Measurements from ENCODE around the gene CCHCR1. TPM values are rescaled to one million over a fixed set of nuclear protein-coding genes. Genes with fewer than 3 reads are reported as not detected.
A peak's percentile ranks its signal among the peaks of the same experiment; 100 is the strongest.

The CCHCR1 gene
- total RNA-seq, 2 donors from 2014 or later: 20.3 to 37.4 TPM

DNA sequence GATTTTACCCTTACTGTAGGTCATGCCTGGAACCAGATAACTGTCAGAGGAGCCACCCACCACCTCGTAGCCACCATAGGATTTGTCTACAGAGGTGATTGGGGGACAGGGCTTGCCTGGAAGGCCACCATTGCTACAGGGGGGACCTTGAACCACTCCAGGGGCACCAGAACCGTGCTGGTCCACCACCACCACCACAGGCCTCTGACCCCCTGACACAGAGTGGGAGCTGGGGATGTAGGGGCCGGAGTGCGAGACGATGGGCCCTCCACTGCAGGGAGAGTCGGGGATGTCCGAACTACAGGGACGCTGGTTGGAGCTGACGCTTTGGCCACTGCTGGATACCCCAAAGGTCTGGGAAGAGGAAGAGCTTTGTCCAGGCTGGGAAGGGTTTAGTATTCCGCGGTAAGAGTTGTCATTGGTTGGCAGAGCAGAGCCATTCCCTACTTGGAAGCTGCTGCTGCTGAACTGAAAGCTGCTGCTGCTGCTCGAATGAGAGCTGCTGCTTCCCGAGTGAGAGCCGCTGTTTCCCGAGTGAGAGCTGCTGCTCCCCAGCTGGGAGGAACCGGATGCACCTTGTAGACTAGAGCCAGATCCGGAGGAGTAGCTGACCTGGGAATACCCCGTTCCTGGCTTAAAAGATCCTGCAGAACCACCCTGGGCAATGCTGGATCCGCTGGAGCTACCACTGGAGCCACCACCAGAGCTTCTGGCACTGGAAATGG, 40.8 kb downstream of the CCHCR1 start:
- intact Hi-C loops (cut with DNase I): no loop called here
- Histone ChIP-seq H3K27me3 (replicated peaks; ENCODE audit: insufficient read depth) (no peaks in the 10 kb centered on the region), H3K36me3 (no peaks in the 10 kb centered on the region), H3K27ac (no peak overlapping the region), H3K9me3 (no peaks in the 10 kb centered on the region), H3K4me3 (no peak overlapping the region), H3K4me1 (replicated peaks) (peaks cover 5% of the 10 kb centered on the region)
- DNase-seq (ENCODE audit: low spot score): no peak
- TF ChIP-seq POLR2A (IDR thresholded peaks at IDR 0.05) (no peak), POLR2AphosphoS5 (IDR thresholded peaks at IDR 0.05) (no peak)
- TF ChIP-seq, protein P1, sequence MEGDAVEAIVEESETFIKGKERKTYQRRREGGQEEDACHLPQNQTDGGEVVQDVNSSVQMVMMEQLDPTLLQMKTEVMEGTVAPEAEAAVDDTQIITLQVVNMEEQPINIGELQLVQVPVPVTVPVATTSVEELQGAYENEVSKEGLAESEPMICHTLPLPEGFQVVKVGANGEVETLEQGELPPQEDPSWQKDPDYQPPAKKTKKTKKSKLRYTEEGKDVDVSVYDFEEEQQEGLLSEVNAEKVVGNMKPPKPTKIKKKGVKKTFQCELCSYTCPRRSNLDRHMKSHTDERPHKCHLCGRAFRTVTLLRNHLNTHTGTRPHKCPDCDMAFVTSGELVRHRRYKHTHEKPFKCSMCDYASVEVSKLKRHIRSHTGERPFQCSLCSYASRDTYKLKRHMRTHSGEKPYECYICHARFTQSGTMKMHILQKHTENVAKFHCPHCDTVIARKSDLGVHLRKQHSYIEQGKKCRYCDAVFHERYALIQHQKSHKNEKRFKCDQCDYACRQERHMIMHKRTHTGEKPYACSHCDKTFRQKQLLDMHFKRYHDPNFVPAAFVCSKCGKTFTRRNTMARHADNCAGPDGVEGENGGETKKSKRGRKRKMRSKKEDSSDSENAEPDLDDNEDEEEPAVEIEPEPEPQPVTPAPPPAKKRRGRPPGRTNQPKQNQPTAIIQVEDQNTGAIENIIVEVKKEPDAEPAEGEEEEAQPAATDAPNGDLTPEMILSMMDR (IDR thresholded peaks at IDR 0.05): no peak
- 71% methylated on average over 19 of the region's 19 CpGs for WGBS

DNA sequence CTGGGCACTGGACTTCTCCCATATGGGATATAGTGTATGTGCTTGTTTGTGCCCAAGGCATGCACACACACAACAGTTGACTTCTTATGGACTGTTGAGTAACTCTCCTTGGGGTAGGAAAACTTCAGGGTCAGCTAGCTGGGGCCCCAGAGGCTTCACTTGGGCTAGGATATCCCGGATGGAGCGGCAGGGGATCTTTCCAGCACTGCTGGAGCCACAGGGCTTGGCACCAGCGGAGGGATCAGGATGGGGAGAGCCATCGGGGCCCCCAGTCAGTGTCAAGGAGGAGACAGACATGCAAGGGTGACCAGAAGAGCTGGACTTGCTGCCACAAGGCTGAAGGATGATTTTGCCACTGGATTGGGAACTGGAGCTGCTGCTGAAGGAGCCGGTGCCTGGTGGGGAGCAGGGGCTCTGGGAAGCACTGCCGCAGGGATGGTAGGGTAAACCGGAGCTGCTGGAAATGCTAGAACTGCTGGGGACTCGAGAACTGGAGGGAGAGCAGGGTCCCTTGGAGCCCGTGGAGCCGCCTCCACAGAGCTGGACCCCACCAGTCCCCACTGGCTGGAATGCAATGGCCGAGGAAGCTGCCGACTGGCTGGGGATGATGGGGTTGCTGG, 41.6 kb downstream of the CCHCR1 start:
- H3K27ac ChIP-seq: no peak overlapping the region
- 95% methylated on average over 12 of the region's 12 CpGs for WGBS

DNA sequence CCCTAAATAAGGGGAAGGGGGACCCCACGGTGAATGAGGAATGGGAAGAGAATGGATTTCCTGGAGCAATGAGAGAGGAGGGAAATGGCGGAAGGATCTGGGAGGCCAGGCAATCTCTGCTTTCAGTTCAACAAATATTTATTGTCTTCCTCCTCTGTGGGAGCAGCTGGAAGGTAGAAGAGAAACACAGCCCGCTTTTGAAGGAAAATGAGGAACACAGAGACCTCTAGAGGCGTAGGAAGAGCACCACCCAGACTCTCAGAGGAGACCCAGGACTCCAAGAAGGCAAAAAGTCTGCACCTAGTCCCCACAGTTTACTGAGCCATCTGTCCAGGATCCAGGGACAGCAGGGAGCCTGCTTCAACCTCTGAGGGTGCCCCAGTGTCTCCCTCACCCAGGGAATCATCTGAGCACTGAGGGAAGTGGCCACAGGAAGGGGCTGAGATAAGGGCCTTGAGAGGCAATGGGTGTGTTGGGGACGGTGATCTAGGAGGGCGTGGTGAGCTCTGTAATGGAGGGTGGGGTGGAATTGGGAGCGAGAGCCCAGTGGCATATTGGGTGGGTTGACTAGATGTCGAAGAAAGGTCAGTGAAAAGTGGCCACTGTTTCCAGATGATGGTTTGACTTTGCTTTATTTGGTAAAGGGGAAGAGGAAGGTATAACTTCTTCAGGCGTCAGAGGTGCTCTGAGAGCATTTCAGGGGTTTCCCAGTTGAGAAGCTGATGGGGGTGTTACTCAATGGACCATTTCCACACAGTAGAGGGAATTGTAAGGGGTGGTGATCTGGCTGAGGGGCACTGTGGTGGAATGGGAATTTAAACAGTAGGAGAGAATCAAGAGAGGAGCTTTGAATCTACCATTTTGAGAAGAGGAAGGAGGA, 42.4 kb downstream of the CCHCR1 start:
- Histone ChIP-seq H3K36me3 (no peaks in the 10 kb centered on the region), H3K27me3 (replicated peaks; ENCODE audit: insufficient read depth) (peaks cover under 1% of the 10 kb centered on the region), H3K4me3 (peak overlapping the region in 1 of 2 donors; percentile 13), H3K9me3 (no peaks in the 10 kb centered on the region), H3K27ac (peak overlapping the region; percentile 61 to 76), H3K4me1 (replicated peaks) (peaks cover 5% of the 10 kb centered on the region)
- WGBS: 65% methylated on average over 9 of the region's 9 CpGs
- TF ChIP-seq POLR2A (IDR thresholded peaks at IDR 0.05) (no peak), POLR2AphosphoS5 (IDR thresholded peaks at IDR 0.05) (no peak)
- TF ChIP-seq, protein P1 (IDR thresholded peaks at IDR 0.05): peak in 2 of 4 experiments; percentile 19 to 51
- intact Hi-C loops (cut with DNase I): no loop called here
- DNase-seq (ENCODE audit: low spot score): peak; percentile 43

More for the DNA sequence above, 41.6 kb downstream of the CCHCR1 start:
- intact Hi-C loops (cut with DNase I): no loop called here
- no peaks in the 10 kb centered on the region for H3K36me3 ChIP-seq
- no peak overlapping the region for H3K4me3 ChIP-seq
- TF ChIP-seq, protein P1 (IDR thresholded peaks at IDR 0.05): no peak
- H3K9me3 ChIP-seq: no peaks in the 10 kb centered on the region
- peaks cover 5% of the 10 kb centered on the region for H3K4me1 ChIP-seq (replicated peaks)
- H3K27me3 ChIP-seq (replicated peaks; ENCODE audit: insufficient read depth): no peaks in the 10 kb centered on the region
- no peak for DNase-seq (ENCODE audit: low spot score)

DNA sequence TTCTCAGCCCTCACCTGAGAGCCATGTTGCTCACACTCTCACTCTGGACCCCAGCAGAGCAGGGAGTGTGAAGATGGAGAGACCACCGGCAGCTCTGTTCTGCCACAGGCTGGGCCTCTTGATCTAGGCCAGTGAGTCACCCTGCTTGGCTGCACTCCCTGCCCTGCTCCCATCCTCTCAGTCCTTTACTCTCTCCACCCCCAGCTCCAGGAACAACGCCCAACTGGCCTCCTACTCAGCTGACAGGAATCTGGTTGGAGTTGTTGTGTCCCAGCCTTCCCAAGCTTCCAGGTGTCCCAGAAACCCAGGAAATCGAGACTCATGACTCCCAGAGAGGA, 43.1 kb downstream of the CCHCR1 start, which contains the start of gene PSORS1C1:
PSORS1C1 (plus strand) TSS at position 260 of the 338 bp plus-strand sequence. CDS start 14,833 bp downstream, outside the sequence.
- TF ChIP-seq, protein P1 (IDR thresholded peaks at IDR 0.05): no peak
- TF ChIP-seq POLR2AphosphoS5 (IDR thresholded peaks at IDR 0.05): peak; percentile 65
- peak within 1 kb of the TSS; percentile 61 to 76 for H3K27ac ChIP-seq
- peak within 1 kb of the TSS in 1 of 2 donors; percentile 13 for H3K4me3 ChIP-seq
- DNase-seq (ENCODE audit: low spot score): peak; percentile 80
- peaks cover 5% of the 10 kb centered on the region for H3K4me1 ChIP-seq (replicated peaks)
- H3K36me3 ChIP-seq: no peaks in the 10 kb centered on the region
- no peaks in the 10 kb centered on the region for H3K9me3 ChIP-seq
- intact Hi-C loops (cut with DNase I): no loop called here
- H3K27me3 ChIP-seq (replicated peaks; ENCODE audit: insufficient read depth): peaks cover 2% of the 10 kb centered on the region
- WGBS: 6% methylated on average over 3 of the region's 3 CpGs

All from prostate gland (tissue), 2 donors.